ENCODE data around the gene MYO10.

Gene MYO10

GRCh38 chr5:16944816-16945562, 8.9 kb upstream of the MYO10 start:
- DNase-seq (ENCODE audit: insufficient read length, low spot score) (no peak), FAIRE-seq (peak; percentile 23)

GRCh38 chr5:16943846-16944678, 8.0 kb upstream of the MYO10 start:
- DNase-seq (ENCODE audit: insufficient read length, low spot score) (no peak), FAIRE-seq (no peak)

DNA sequence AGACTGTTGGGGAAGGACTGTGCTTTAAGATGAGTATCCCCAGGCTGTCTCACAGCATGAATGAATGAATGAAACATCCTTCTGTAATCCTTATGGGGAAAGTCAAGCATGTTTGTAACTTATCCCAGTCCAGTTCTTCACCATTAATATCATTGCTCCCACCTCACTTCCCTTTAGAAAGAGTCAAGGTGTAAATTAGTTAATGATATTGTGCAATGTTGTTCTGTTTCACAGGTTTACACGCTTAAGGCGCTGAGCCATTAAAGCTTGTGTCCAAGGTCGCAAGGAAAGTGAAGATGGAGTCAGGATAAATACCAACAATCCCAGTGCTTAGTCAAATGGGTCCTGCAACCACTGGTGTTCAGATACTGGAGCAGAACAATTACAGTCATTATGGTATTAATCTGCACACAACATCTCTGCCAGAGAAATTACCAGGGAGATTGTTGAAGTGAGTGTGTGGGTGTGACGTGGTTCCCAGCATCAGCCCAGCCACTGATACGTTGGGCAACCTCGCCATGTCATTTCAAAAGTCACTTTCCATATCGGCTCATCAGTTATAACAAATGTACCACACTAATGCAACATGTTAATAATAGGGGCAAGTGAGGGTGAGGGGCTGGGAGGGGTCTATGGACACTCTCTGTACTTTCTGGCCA, 1.5 kb upstream of the MYO10 start:
- peak; percentile 40 for FAIRE-seq
- no peak for DNase-seq (ENCODE audit: insufficient read length, low spot score)

DNA sequence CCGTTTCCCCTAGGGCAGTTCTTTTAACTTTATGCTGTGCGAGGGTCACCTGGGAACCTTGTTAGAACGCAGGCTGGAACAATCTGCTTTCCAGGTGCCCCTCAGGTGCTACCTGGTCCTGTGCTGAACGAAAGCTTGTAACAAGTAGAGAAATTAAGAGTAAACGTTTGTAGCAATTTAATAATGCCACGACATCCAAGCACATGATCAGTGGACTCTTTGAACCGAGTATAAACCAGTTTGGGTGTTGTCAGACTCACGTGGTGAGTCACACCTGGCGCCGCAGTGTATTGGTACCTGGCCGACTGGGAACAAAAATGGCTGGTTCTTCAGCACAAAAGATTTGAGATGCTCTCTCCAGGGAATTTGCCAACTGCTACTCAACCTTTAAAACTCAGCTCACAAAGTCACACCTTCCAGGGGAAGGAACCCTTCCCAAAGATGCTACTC, 926 bp upstream of the MYO10 start:
- no peak for FAIRE-seq
- no peak for DNase-seq (ENCODE audit: insufficient read length, low spot score)

DNA sequence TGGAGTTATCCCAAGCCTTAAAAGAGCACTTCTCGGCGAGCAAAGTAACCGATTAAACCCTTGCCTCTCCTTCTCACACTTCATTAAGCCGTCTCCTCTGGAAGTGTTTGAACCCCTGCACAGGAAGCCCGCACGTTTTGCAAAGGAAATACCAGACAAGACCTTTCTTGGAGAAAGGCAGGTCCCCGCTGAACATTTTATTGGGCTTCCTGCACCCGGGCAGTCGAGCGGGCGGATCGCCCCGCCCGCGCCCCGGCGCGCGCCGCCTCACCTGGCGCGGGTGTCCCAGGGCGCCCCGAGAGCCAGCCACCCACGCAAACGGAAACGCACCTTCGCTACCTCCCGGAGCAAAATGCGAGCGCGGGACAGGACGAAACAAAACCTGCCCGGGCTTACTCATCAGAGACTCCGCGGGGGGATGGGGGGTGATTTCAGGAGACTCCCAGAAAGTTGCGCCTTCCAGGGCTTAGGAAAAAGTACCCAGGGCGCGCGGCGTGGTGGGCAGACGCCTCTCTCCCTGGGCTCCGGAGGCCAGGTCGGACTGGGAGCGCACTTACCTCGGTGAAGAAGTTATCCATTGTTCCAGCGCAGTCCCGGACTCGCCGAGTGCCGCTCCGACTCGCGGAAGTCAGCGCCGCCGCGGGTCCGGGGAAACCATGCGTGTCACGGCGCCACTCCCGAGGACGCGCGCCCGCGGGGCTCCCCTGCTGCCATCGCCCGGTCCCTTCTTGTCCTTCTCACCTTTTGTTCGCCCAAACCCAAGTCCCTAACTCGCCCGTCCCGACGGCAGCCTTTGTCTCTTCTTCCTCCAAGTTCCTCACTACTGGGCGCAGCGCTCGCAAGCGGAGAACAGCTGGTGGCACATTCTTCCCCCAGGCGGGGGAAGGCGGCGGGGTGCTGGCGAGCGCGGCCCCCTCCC, 598 bp downstream of the MYO10 start:
- no peak for DNase-seq (ENCODE audit: insufficient read length, low spot score)
- no peak for FAIRE-seq

DNA sequence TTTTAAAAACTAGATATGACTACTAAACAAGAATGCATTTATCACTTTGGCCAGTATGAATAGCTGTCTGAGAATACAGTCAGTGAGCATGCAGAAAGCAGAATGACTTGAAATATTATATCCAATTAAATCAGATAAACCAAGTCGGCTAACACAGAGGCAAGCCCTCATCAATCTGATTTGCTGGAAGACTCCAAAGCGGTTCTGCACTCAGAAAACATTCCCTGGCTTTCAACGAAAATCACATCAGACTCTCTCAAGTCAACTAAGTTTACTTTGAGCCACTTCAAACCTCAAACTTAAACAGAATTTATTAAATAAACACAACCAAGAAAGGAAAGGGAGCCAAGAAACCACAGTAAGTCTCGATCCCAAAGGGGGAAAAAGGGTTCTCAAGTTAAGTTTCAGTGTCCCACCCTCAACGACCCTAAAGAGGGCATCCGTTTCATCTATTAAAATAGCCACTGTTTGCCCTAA, 1.4 kb downstream of the MYO10 start:
- no peak for FAIRE-seq

DNA sequence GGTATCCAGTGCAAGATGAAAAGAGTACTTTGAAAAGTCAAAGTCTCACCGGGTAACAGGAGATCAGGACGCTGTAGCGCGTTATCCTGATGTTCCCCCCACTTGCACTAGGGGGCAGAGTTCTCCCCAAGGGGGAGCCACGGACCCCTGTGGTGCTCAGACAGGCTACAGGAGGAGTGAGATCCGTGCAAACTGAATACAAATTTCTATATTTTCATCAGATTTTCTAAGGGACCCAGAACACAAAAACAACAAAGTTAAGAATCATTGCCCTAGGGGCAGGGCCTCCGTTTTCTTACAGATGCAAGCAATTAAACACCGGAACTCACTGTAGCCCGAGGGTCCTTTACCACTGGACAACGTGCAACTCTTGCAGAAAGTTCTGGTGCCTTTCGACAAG, 2.0 kb downstream of the MYO10 start:
- FAIRE-seq, result peak; percentile 54
- peak; percentile 92 for DNase-seq (ENCODE audit: insufficient read length, low spot score)

More for the DNA sequence above, 1.4 kb downstream of the MYO10 start:
- DNase-seq (ENCODE audit: insufficient read length, low spot score), result no peak

- no peak for FAIRE-seq
- no peak for DNase-seq (ENCODE audit: insufficient read length, low spot score)
Observed at GRCh38 chr5:16933337-16933736, 2.8 kb downstream of the MYO10 start.

DNA sequence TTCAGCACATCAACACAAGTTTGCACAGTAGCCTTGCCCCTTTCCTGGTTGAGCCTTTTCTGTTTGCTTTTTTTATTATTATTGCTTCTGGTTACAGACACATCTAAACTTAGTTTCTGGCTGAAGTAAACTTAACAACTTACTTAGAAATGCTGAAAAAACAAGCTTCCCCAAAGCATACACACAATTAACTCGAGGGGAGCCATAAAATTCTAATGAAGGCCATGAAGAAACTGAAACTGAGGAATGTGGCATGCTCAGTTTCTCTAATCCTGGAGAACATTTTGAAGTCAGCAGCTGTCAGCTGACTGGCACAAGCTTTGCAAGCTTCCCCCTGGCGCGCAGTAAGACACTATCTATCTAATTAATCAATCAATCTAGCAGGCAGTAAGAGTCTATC, 3.7 kb downstream of the MYO10 start:
- no peak for FAIRE-seq
- no peak for DNase-seq (ENCODE audit: insufficient read length, low spot score)

DNA sequence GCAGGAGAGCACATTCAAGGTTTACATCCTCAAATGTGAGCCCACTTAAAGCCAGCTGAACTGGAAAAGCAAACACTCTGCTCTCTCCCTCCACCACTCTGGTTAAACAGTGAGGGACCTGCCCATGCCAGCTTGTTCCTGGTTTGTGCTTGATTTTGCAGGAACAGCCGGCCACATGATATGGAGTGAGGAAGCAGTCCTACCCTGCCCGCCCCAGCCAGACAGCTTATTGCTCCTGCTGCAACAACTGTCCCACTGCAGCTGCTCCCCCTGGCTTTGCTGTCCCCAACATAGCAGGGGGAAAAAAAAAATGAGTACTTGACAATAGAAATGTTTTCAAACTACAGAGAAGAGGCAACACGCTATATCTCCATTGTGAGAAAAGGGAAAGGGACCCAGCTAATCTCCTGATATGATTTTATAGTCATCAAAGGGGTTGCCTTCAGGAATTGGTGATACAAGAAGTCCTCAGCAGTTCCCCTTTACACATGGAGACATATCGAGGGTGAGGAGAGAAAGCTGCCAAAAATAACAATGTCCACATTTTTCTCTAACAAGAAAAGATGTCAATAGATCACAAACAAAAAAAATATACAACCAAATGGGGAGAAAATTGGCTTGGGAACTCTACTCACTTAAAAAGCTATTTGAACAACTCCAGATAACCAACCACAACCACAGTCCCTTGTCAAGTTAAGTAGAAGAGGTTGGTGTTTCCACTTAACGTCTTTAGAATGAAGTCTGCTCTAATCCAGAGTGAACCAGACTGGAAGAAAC, 4.6 kb downstream of the MYO10 start:
- FAIRE-seq, result no peak
- DNase-seq (ENCODE audit: insufficient read length, low spot score), result no peak

DNA sequence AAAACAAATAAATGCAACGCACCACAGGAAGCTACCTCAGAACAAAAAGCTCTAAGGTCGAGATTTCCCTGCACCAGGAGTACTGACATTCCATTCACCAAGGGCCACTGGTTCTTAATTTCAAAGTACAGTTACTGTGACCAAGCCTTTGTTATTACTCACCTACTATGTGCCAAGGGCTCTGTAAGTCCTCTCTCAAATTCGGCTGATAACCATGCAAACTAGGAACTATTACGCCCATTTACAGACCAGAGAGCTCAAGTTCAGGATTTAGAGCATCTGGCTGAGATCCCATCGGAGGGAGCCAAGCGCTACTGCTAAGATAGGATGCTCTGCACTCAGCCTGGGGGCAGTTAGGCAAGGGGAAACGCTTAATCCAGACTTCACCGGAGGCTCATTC, 5.6 kb downstream of the MYO10 start:
- FAIRE-seq (no peak), DNase-seq (ENCODE audit: insufficient read length, low spot score) (no peak)

DNA sequence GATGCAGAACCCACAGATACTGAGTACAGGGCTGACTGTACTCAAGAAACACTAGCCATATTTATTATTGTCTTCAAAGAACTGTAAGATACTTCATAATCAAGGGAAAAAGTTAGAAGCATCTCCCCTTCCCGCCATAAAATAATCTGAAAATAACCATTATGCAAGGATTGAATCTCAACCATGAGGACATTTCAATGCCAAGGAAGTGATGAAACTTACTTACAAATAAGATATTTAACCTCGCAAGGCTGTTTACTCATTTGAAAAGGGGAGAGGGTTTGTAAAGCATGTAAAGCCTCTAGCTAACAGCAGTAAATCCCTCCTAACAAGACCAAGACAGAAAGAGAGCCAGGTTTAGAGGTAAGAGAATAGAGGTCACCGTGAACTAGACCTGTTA, 6.3 kb downstream of the MYO10 start:
- DNase-seq (ENCODE audit: insufficient read length, low spot score), result no peak
- no peak for FAIRE-seq

GRCh38 chr5:16929347-16929746, 6.7 kb downstream of the MYO10 start:
- FAIRE-seq, result no peak
- DNase-seq (ENCODE audit: insufficient read length, low spot score), result no peak

- DNase-seq (ENCODE audit: insufficient read length, low spot score) (no peak), FAIRE-seq (no peak)
Observed at GRCh38 chr5:16927613-16928012, 8.5 kb downstream of the MYO10 start.

DNA sequence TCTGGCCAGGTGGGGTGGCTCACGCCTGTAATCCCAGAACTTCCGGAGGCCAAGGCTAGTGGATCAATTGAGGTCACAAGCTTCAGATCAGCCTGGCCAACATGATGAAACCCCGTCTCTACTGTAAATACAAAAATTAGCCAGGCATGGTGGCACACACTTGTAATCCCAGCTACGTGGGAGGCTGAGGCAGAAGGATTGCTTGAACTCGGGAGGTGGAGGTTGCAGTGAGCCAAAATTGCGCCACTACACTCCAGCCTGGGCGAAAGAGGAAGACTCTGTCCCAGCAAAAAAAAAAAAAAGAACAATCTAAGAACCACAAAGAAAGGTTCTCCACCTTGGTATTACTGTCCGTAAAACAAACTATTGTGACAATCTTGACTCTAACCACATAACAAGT, 9.7 kb downstream of the MYO10 start:
- no peak for DNase-seq (ENCODE audit: insufficient read length, low spot score)
- FAIRE-seq, result no peak

DNA sequence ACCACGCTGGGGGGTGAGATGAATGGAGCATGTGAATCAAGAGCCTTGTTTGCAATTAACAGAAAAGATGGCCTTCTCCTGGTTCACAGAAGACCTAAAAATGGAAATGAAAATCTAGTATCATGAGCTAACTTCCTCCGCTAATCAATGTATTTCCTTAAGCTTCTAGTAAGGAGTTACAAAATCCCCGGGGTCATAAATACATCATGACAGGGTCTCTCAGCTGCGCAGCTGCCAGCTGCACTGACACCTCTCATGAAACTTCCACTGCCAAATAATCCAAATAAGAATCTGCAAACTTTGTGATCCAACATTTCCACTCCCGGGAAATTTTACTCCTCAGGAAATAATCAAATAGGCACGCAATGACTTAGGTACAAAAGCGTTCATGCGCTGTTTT, 11.9 kb downstream of the MYO10 start:
- FAIRE-seq (no peak), DNase-seq (ENCODE audit: insufficient read length, low spot score) (no peak)

DNA sequence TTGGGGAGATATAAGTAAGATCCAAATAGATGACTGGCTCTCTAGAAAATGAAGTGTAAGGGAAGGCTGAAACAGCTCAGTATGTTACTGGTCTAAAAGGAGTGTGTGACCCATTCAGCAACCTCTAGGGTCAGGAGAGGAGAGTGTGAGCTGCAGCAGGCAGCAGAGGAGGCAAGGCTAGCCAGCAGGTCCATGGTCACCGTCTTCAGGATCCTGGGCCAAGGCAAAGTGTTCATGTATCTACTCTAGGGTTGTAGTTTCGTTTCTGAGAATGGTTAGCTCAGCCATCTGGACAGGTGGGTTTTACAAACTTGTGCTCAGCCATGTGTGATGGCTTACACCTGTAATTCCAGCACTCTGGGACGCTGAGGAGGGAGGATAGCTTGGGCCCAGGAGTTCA, 13.7 kb downstream of the MYO10 start:
- no peak for FAIRE-seq
- no peak for DNase-seq (ENCODE audit: insufficient read length, low spot score)

DNA sequence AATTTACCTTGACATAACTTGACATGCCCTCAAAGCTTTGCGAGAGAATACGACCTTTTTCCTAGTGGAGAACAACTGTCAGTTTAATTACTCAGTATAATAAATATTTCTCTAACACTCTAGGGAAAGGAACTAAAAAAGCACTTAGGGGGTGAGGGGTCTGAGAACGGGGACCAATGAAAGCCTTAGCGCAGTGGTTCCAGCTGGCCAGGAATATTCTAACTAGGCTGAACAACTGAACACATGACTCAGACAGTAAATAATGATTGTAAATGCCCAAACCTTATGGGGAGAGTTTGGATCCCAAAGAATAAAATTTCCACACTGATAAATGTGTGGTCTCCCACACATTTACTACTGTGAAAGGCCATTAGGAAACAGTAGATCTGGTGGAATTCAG, 14.9 kb downstream of the MYO10 start:
- no peak for FAIRE-seq
- no peak for DNase-seq (ENCODE audit: insufficient read length, low spot score)

GRCh38 chr5:16920109-16920816, 15.8 kb downstream of the MYO10 start:
- FAIRE-seq (no peak), DNase-seq (ENCODE audit: insufficient read length, low spot score) (no peak)

Data from HTR-8/SVneo (cell line).